NCI-H2196 (cell line): Measurements from ENCODE around the gene CLP1.

Source experiments
- DNase-seq: peaks from one replicate; lab custom pipeline; 2025; ENCODE audit not compliant: unreplicated experiment; lab: John Stamatoyannopoulos, UW

CLP1 gene

GRCh38 chr11:57657194-57658022, at the start of gene CLP1:
CLP1 (plus strand) TSS chr11:57657762; CDS start chr11:57659477, 1,715 bp downstream.
- peak; percentile 99 for DNase-seq

- DNase-seq, result no peak
Measured at GRCh38 chr11:57610170-57610569, 47.4 kb upstream of the CLP1 start.

- DNase-seq, result no peak
Measured at GRCh38 chr11:57614234-57614772, 43.3 kb upstream of the CLP1 start.

GRCh38 chr11:57615308-57615707, 42.3 kb upstream of the CLP1 start:
- no peak for DNase-seq

GRCh38 chr11:57616595-57616994, 41.0 kb upstream of the CLP1 start:
- DNase-seq, result no peak

- DNase-seq, result no peak
Measured at GRCh38 chr11:57618438-57618837, 39.1 kb upstream of the CLP1 start.

GRCh38 chr11:57619331-57619730, 38.2 kb upstream of the CLP1 start:
- no peak for DNase-seq

GRCh38 chr11:57620467-57620866, 37.1 kb upstream of the CLP1 start:
- no peak for DNase-seq

GRCh38 chr11:57622263-57622662, 35.3 kb upstream of the CLP1 start:
- DNase-seq, result no peak

- no peak for DNase-seq
Measured at GRCh38 chr11:57624864-57625263, 32.7 kb upstream of the CLP1 start.

GRCh38 chr11:57626895-57627294, 30.7 kb upstream of the CLP1 start:
- DNase-seq, result no peak

- no peak for DNase-seq
Measured at GRCh38 chr11:57630171-57630570, 27.4 kb upstream of the CLP1 start.

- DNase-seq, result no peak
Measured at GRCh38 chr11:57632116-57632515, 25.4 kb upstream of the CLP1 start.

- DNase-seq, result no peak
Measured at GRCh38 chr11:57633394-57634070, 24.0 kb upstream of the CLP1 start.

- DNase-seq, result no peak
Measured at GRCh38 chr11:57634311-57634710, 23.3 kb upstream of the CLP1 start.

GRCh38 chr11:57635246-57635645, 22.3 kb upstream of the CLP1 start:
- no peak for DNase-seq

- DNase-seq, result no peak
Measured at GRCh38 chr11:57637626-57638004, 19.9 kb upstream of the CLP1 start.

GRCh38 chr11:57638005-57638781, 19.4 kb upstream of the CLP1 start:
- DNase-seq, result peak; percentile 72

GRCh38 chr11:57638811-57639320, 18.7 kb upstream of the CLP1 start:
- no peak for DNase-seq

- DNase-seq, result no peak
Measured at GRCh38 chr11:57639321-57640067, 18.1 kb upstream of the CLP1 start.
